ENCODE data around the gene TMPRSS11D.

Gene TMPRSS11D

DNA sequence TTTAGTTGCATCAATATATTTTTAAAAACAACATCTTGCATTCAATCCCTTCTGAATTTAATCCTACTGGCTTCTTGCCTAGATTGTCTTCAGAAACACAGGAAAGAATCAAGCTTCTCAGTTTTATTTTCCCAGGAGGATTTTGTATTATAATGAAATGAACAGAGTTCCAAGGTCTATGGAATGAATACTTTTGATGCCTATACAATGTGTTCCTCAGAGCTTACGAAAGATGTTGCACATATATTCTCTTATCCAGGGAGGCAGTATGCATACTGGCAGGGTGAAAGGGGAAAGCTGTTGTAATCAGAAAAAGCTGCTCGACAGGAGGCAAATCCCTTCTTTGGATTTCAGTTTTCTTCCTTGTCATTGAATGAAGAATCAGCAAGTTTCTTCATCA, 8.8 kb downstream of the TMPRSS11D start:
- H3K36me3 ChIP-seq (ENCODE audit: control insufficient read depth in 5 of 5, insufficient read depth in 5 of 5, low read length in 5 of 5): no peaks in the 10 kb centered on the region
- H3K4me1 ChIP-seq (ENCODE audit: control insufficient read depth in 5 of 5, insufficient read depth in 5 of 5, low read length in 5 of 5): peaks cover 0 to 23% (median 5%) of the 10 kb centered on the region in 5 donors
- peak overlapping the region; percentile 7 for H3K27ac ChIP-seq (ENCODE audit: low read depth, low read length)
- H3K27me3 ChIP-seq (ENCODE audit: control insufficient read depth in 5 of 5, insufficient read depth in 4 of 5, low read length in 5 of 5): no peaks in the 10 kb centered on the region
- H3K4me3 ChIP-seq (ENCODE audit: low read depth in 1 of 5, low read length in 5 of 5): no peak overlapping the region
- no peaks in the 10 kb centered on the region for H3K9me3 ChIP-seq (ENCODE audit: control insufficient read depth in 5 of 5, low read length in 5 of 5)
- H3K9ac ChIP-seq (ENCODE audit: low read length in 5 of 5): peak overlapping the region in 1 of 5 donors; percentile 1

- H3K27me3 ChIP-seq (ENCODE audit: control insufficient read depth in 5 of 5, insufficient read depth in 4 of 5, low read length in 5 of 5): no peaks in the 10 kb centered on the region
- H3K9me3 ChIP-seq (ENCODE audit: control insufficient read depth in 5 of 5, low read length in 5 of 5): no peaks in the 10 kb centered on the region
- H3K4me3 ChIP-seq (ENCODE audit: low read depth in 1 of 5, low read length in 5 of 5): no peak overlapping the region
- no peak overlapping the region for H3K9ac ChIP-seq (ENCODE audit: low read length in 5 of 5)
- no peak overlapping the region for H3K27ac ChIP-seq (ENCODE audit: low read depth, low read length)
- H3K36me3 ChIP-seq (ENCODE audit: control insufficient read depth in 5 of 5, insufficient read depth in 5 of 5, low read length in 5 of 5): no peaks in the 10 kb centered on the region
- H3K4me1 ChIP-seq (ENCODE audit: control insufficient read depth in 5 of 5, insufficient read depth in 5 of 5, low read length in 5 of 5): peaks cover 0 to 20% (median 5%) of the 10 kb centered on the region in 5 donors
These were observed 10.7 kb downstream of the TMPRSS11D start for GRCh38 chr4:67873116-67873515.

DNA sequence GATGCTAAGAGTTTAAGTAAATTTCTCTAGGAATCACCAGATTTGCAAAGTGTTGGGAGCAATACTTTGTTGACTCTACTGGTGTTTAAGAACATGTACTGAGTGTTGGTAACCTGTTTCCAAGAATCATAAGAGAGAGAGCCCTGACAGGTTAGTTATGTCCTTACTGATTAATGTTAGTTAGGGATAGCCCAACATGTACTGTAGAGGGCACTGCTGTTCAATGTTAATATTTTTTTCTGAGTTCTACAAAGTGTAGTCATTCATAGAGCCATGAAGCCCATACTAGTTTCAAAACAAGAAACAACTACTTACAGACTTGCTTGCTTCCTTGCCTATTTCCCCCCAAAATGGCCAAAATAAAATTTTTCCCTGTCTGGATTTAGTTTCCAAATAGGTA, 11.9 kb downstream of the TMPRSS11D start:
- no peaks in the 10 kb centered on the region for H3K27me3 ChIP-seq (ENCODE audit: control insufficient read depth in 5 of 5, insufficient read depth in 4 of 5, low read length in 5 of 5)
- no peak overlapping the region for H3K9ac ChIP-seq (ENCODE audit: low read length in 5 of 5)
- H3K9me3 ChIP-seq (ENCODE audit: control insufficient read depth in 5 of 5, low read length in 5 of 5): no peaks in the 10 kb centered on the region
- no peak overlapping the region for H3K4me3 ChIP-seq (ENCODE audit: low read depth in 1 of 5, low read length in 5 of 5)
- H3K27ac ChIP-seq (ENCODE audit: low read depth, low read length): no peak overlapping the region
- peaks cover 0 to 20% (median 5%) of the 10 kb centered on the region in 5 donors for H3K4me1 ChIP-seq (ENCODE audit: control insufficient read depth in 5 of 5, insufficient read depth in 5 of 5, low read length in 5 of 5)
- H3K36me3 ChIP-seq (ENCODE audit: control insufficient read depth in 5 of 5, insufficient read depth in 5 of 5, low read length in 5 of 5): no peaks in the 10 kb centered on the region

DNA sequence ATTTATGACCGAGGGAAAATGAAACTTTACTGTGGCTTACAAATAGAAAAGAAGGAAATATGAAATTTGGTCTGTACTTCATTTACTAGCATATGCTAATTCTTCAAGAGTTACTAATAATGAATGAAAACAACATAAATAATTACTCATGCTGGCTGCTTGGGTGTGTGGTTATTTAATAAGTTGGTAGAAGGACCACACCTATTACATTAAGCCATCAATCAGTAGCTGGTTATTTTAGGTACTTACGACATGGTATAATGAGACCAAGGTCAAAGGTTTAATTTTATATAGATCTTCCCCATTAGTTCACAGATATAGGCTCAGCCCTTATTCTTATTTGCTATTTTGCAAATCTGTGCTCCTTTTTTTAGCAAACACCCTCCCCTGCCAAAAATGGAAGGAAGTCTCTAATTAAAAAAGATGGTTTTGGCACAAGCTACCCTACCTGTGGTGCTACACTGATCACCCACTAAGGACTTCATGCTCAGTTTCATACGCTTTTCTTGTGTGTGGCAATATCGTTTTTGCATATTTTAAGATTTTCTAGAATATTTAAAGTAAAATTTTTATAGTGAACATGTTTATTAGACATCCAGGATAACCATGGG, 14.1 kb downstream of the TMPRSS11D start:
- Histone ChIP-seq H3K4me1 (ENCODE audit: control insufficient read depth in 5 of 5, insufficient read depth in 5 of 5, low read length in 5 of 5) (peaks cover 0 to 12% (median 0%) of the 10 kb centered on the region in 5 donors), H3K27me3 (ENCODE audit: control insufficient read depth in 5 of 5, insufficient read depth in 4 of 5, low read length in 5 of 5) (no peaks in the 10 kb centered on the region), H3K9me3 (ENCODE audit: control insufficient read depth in 5 of 5, low read length in 5 of 5) (no peaks in the 10 kb centered on the region), H3K36me3 (ENCODE audit: control insufficient read depth in 5 of 5, insufficient read depth in 5 of 5, low read length in 5 of 5) (no peaks in the 10 kb centered on the region), H3K27ac (ENCODE audit: low read depth, low read length) (no peak overlapping the region), H3K4me3 (ENCODE audit: low read depth in 1 of 5, low read length in 5 of 5) (no peak overlapping the region), H3K9ac (ENCODE audit: low read length in 5 of 5) (no peak overlapping the region)

- Histone ChIP-seq H3K9me3 (ENCODE audit: control insufficient read depth in 5 of 5, low read length in 5 of 5) (no peaks in the 10 kb centered on the region), H3K27me3 (ENCODE audit: control insufficient read depth in 5 of 5, insufficient read depth in 4 of 5, low read length in 5 of 5) (no peaks in the 10 kb centered on the region), H3K27ac (ENCODE audit: low read depth, low read length) (no peak overlapping the region), H3K4me1 (ENCODE audit: control insufficient read depth in 5 of 5, insufficient read depth in 5 of 5, low read length in 5 of 5) (peaks cover 0 to 5% (median 0%) of the 10 kb centered on the region in 5 donors), H3K4me3 (ENCODE audit: low read depth in 1 of 5, low read length in 5 of 5) (peak overlapping the region in 1 of 5 donors; percentile 9), H3K9ac (ENCODE audit: low read length in 5 of 5) (no peak overlapping the region), H3K36me3 (ENCODE audit: control insufficient read depth in 5 of 5, insufficient read depth in 5 of 5, low read length in 5 of 5) (no peaks in the 10 kb centered on the region)
These were observed 22.3 kb downstream of the TMPRSS11D start for GRCh38 chr4:67861513-67861912.

DNA sequence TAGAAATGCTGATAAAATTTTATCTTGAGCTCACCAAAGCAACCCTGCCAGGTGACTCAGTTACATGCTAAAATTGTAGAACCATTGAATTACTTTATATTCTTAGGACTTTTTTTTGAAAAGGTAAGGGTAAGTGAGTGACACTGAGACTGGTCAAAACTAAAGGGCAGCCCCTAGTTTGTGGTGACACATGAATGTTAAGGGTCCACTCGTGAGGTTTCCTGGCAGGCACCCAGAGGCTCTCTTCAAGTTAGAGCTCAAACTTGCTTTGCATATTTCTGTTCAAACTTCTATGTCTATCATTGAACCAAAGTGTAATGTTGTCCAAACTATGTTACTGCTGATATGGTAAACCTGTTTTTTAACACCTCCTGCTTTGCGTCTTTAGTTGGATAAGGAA, 30.5 kb downstream of the TMPRSS11D start:
- H3K27me3 ChIP-seq (ENCODE audit: control insufficient read depth in 5 of 5, insufficient read depth in 4 of 5, low read length in 5 of 5): no peaks in the 10 kb centered on the region
- no peaks in the 10 kb centered on the region for H3K36me3 ChIP-seq (ENCODE audit: control insufficient read depth in 5 of 5, insufficient read depth in 5 of 5, low read length in 5 of 5)

GRCh38 chr4:67820903-67821302, 62.9 kb downstream of the TMPRSS11D start:
- Histone ChIP-seq H3K36me3 (ENCODE audit: control insufficient read depth in 5 of 5, insufficient read depth in 5 of 5, low read length in 5 of 5) (no peaks in the 10 kb centered on the region), H3K9ac (ENCODE audit: low read length in 5 of 5) (no peak overlapping the region), H3K4me1 (ENCODE audit: control insufficient read depth in 5 of 5, insufficient read depth in 5 of 5, low read length in 5 of 5) (no peaks in the 10 kb centered on the region), H3K9me3 (ENCODE audit: control insufficient read depth in 5 of 5, low read length in 5 of 5) (peaks cover 0 to 2% (median 0%) of the 10 kb centered on the region in 5 donors), H3K27me3 (ENCODE audit: control insufficient read depth in 5 of 5, insufficient read depth in 4 of 5, low read length in 5 of 5) (no peaks in the 10 kb centered on the region), H3K4me3 (ENCODE audit: low read depth in 1 of 5, low read length in 5 of 5) (no peak overlapping the region), H3K27ac (ENCODE audit: low read depth, low read length) (no peak overlapping the region)

More for the DNA sequence above, 30.5 kb downstream of the TMPRSS11D start:
- H3K4me3 ChIP-seq (ENCODE audit: low read depth in 1 of 5, low read length in 5 of 5): no peak overlapping the region
- H3K9me3 ChIP-seq (ENCODE audit: control insufficient read depth in 5 of 5, low read length in 5 of 5): no peaks in the 10 kb centered on the region
- no peak overlapping the region for H3K9ac ChIP-seq (ENCODE audit: low read length in 5 of 5)
- no peaks in the 10 kb centered on the region for H3K4me1 ChIP-seq (ENCODE audit: control insufficient read depth in 5 of 5, insufficient read depth in 5 of 5, low read length in 5 of 5)
- H3K27ac ChIP-seq (ENCODE audit: low read depth, low read length): no peak overlapping the region

DNA sequence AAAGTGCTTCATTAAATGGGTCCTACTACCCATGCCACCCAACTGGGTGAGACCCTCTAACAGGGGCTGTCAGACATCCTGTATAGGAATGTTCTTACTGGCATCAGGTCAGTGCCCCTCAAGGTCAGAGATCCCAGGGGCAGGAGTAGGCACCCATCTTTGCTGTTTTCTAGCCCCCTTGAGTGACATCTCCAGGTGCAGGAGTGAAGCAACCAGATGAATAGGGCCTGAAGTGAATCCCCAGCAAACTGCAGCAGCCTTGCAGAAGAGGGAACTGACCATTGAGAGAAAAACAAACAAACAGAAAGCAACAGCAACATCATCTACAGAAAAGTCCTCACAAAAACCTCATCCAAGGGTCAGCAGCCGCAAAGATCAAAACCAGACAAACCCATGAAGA, 73.8 kb downstream of the TMPRSS11D start:
- Histone ChIP-seq H3K9me3 (ENCODE audit: control insufficient read depth in 5 of 5, low read length in 5 of 5) (peaks cover 0 to 18% (median 8%) of the 10 kb centered on the region in 5 donors), H3K4me1 (ENCODE audit: control insufficient read depth in 5 of 5, insufficient read depth in 5 of 5, low read length in 5 of 5) (no peaks in the 10 kb centered on the region), H3K36me3 (ENCODE audit: control insufficient read depth in 5 of 5, insufficient read depth in 5 of 5, low read length in 5 of 5) (no peaks in the 10 kb centered on the region), H3K27me3 (ENCODE audit: control insufficient read depth in 5 of 5, insufficient read depth in 4 of 5, low read length in 5 of 5) (no peaks in the 10 kb centered on the region), H3K4me3 (ENCODE audit: low read depth in 1 of 5, low read length in 5 of 5) (no peak overlapping the region), H3K27ac (ENCODE audit: low read depth, low read length) (no peak overlapping the region), H3K9ac (ENCODE audit: low read length in 5 of 5) (no peak overlapping the region)

GRCh38 chr4:67809502-67809901, 74.3 kb downstream of the TMPRSS11D start:
- Histone ChIP-seq H3K27ac (ENCODE audit: low read depth, low read length) (no peak overlapping the region), H3K4me1 (ENCODE audit: control insufficient read depth in 5 of 5, insufficient read depth in 5 of 5, low read length in 5 of 5) (no peaks in the 10 kb centered on the region), H3K36me3 (ENCODE audit: control insufficient read depth in 5 of 5, insufficient read depth in 5 of 5, low read length in 5 of 5) (no peaks in the 10 kb centered on the region), H3K27me3 (ENCODE audit: control insufficient read depth in 5 of 5, insufficient read depth in 4 of 5, low read length in 5 of 5) (no peaks in the 10 kb centered on the region), H3K4me3 (ENCODE audit: low read depth in 1 of 5, low read length in 5 of 5) (no peak overlapping the region), H3K9me3 (ENCODE audit: control insufficient read depth in 5 of 5, low read length in 5 of 5) (peaks cover 0 to 18% (median 8%) of the 10 kb centered on the region in 5 donors), H3K9ac (ENCODE audit: low read length in 5 of 5) (no peak overlapping the region)

GRCh38 chr4:67796810-67797209, 87.0 kb downstream of the TMPRSS11D start:
- H3K27me3 ChIP-seq (ENCODE audit: control insufficient read depth in 5 of 5, insufficient read depth in 4 of 5, low read length in 5 of 5): no peaks in the 10 kb centered on the region
- no peak overlapping the region for H3K9ac ChIP-seq (ENCODE audit: low read length in 5 of 5)
- H3K9me3 ChIP-seq (ENCODE audit: control insufficient read depth in 5 of 5, low read length in 5 of 5): no peaks in the 10 kb centered on the region
- H3K27ac ChIP-seq (ENCODE audit: low read depth, low read length): no peak overlapping the region
- no peaks in the 10 kb centered on the region for H3K4me1 ChIP-seq (ENCODE audit: control insufficient read depth in 5 of 5, insufficient read depth in 5 of 5, low read length in 5 of 5)
- H3K4me3 ChIP-seq (ENCODE audit: low read depth in 1 of 5, low read length in 5 of 5): no peak overlapping the region
- no peaks in the 10 kb centered on the region for H3K36me3 ChIP-seq (ENCODE audit: control insufficient read depth in 5 of 5, insufficient read depth in 5 of 5, low read length in 5 of 5)
